GM13976 (cell line): ENCODE results near the gene SPEM3.

Experiments used
- DNase-seq: peaks from one replicate; pipeline ENCODE4 v3.0.0; 2012; ENCODE audit warnings: low spot score
- CTCF ChIP-seq: IDR thresholded peaks from 2 replicates; pipeline ENCODE4 v1.5.1; 2012; ENCODE audit warnings: borderline replicate concordance, mild to moderate bottlenecking; ENCODE audit not compliant: insufficient read depth; ENCODE audit errors: extremely low read depth, missing control alignments, control extremely low read depth
- in situ Hi-C: fragments of 300-500 bp; cut with MboI; formaldehyde crosslinking; loops from one replicate; pipeline ENCODE4 v1.12.0; 2022; ENCODE audit warnings: low sequenced_read_pairs, mixed read lengths, inconsistent platforms; ENCODE audit not compliant: unreplicated experiment

Gene SPEM3

GRCh38 chr17:7426896-7427489 is 1.7 kb upstream of the SPEM3 start:
- in situ Hi-C loops, result no loop called here
- DNase-seq, result no peak

GRCh38 chr17:7427549-7427948 is 1.1 kb upstream of the SPEM3 start:
- DNase-seq, result no peak
- no peak for TF ChIP-seq CTCF
- in situ Hi-C loops, result no loop called here

More at GRCh38 chr17:7426896-7427489, 1.7 kb upstream of the SPEM3 start:
- no peak for TF ChIP-seq CTCF

- no peak for DNase-seq
- TF ChIP-seq CTCF, result no peak
- in situ Hi-C loops, result no loop called here
Observed at GRCh38 chr17:7429722-7430121, 1.1 kb downstream of the SPEM3 start.

- in situ Hi-C loops, result no loop called here
- no peak for TF ChIP-seq CTCF
- no peak for DNase-seq
Observed at GRCh38 chr17:7431231-7431630, 2.6 kb downstream of the SPEM3 start.

- no peak for DNase-seq
- no peak for TF ChIP-seq CTCF
- in situ Hi-C loops, result no loop called here
Observed at GRCh38 chr17:7432296-7432695, 3.6 kb downstream of the SPEM3 start.

- peak; percentile 66 for DNase-seq
- in situ Hi-C loops, result no loop called here
Observed at GRCh38 chr17:7435676-7436555, 7.3 kb downstream of the SPEM3 start.

More at GRCh38 chr17:7435676-7436555, 7.3 kb downstream of the SPEM3 start:
- TF ChIP-seq CTCF, result peak; percentile 16
